Coronary artery (tissue), 2 donors: ENCODE data around the gene TIE1.

Source experiments
- DNase-seq: peaks from one replicate; pipeline ENCODE4 v3.0.0-alpha.2; 2017; ENCODE audit warnings: low spot score
- H3K27ac ChIP-seq, 2 donors: fragments of 200-600 bp; sonication (generic); one replicate each; pipeline ENCODE4 v1.5.1; 2016 to 2019
- H3K4me3 ChIP-seq: fragments of 200-600 bp; sonication (generic); 2 replicates; pipeline ENCODE4 v1.5.1; 2016; ENCODE audit warnings: mild to moderate bottlenecking, moderate library complexity
- CTCF ChIP-seq: fragments of 200-600 bp; sonication (generic); IDR thresholded peaks from one replicate; pipeline ENCODE4 v1.5.1; 2019; ENCODE audit warnings: antibody characterized with exemption

Gene TIE1

DNA sequence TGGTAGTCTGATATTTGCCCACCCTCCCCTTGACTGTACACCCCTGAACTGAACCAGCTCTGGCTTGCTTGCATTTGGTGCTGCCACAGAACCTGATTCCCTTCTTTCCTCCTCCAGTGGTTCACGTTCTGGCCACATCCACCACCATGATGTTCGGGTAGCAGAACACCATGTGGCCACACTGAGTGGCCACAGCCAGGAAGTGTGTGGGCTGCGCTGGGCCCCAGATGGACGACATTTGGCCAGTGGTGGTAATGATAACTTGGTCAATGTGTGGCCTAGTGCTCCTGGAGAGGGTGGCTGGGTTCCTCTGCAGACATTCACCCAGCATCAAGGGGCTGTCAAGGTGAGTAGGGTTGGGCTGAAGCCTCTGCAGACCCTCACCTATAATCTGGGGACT is 59.8 kb downstream of the TIE1 start:
- DNase-seq: no peak
- H3K4me3 ChIP-seq: no peak overlapping the region
- H3K27ac ChIP-seq: no peak overlapping the region
- TF ChIP-seq CTCF: no peak

- no peak for DNase-seq
- TF ChIP-seq CTCF: no peak
- no peak overlapping the region for H3K4me3 ChIP-seq
- H3K27ac ChIP-seq: no peak overlapping the region
Measured at GRCh38 chr1:43363283-43363934, 62.6 kb downstream of the TIE1 start.

DNA sequence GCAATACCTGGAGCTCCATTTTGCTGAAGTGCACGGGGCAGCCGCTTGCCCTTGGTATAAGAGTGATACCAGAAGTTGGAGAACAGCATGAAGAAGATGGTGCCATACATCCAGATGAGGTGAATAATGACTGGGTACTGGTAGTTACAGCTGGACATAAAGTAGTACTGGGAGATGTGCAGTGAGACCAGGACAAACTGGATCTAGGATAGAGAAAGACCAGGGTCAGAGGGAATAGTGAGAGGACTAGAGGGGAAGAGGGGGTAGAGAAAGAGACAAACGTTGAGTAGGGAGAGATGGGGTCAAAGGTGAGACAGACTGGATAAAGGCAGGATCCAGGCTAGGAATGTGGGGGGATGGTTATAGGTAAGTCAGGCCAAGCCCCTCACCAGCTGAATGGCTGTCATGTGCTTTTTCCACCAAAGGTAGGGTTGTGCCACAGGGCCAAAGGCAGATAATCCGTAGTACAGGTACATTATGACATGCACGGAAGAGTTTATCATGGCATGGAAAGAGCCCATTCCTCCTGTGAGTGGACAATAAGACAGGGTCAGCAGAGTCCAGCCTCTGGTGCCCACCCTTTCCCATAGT is 63.2 kb downstream of the TIE1 start:
- no peak for DNase-seq
- no peak overlapping the region for H3K4me3 ChIP-seq
- no peak overlapping the region for H3K27ac ChIP-seq
- no peak for TF ChIP-seq CTCF

GRCh38 chr1:43365678-43366077 is 64.9 kb downstream of the TIE1 start:
- Histone ChIP-seq H3K27ac (peak overlapping the region in 1 of 2 donors; percentile 99), H3K4me3 (peak overlapping the region; percentile 95)
- no peak for TF ChIP-seq CTCF
- DNase-seq: no peak

- Histone ChIP-seq H3K4me3 (peak overlapping the region; percentile 95), H3K27ac (peak overlapping the region; percentile 93 to 99)
- TF ChIP-seq CTCF: no peak
- no peak for DNase-seq
Measured at GRCh38 chr1:43366179-43366578, 65.4 kb downstream of the TIE1 start.

DNA sequence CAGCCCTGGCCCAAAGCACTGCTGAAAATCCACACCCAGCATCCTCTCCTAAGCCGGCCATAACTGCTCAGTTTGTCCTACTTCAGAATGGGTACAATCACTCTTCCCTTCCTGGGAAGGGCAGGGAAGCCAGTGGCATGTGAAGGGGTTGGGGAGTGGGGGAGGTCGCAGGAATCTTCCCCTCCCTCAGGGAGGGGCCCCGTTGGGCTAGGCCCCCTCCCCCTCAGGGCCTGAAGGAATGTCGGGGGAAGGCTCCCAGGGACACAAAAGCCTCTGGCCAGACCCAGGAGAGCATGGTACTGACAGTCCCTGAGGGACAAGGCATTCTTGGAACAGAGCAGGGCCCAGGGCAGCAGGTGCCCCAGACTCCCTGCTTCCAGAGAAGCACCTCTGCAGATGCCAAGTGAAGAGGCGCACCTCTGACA is 65.8 kb downstream of the TIE1 start:
- H3K4me3 ChIP-seq: peak overlapping the region; percentile 95
- DNase-seq: no peak
- H3K27ac ChIP-seq: peak overlapping the region; percentile 93 to 99
- no peak for TF ChIP-seq CTCF
